HL-60 (cell line): ENCODE data around the gene RAB28.

ENCODE experiments used
- CTCF ChIP-seq: IDR thresholded peaks from one replicate; pipeline ENCODE4 v1.5.1; 2011; ENCODE audit warnings: low read length, control low read depth, inconsistent platforms; ENCODE audit not compliant: insufficient read depth
- REST ChIP-seq: IDR thresholded peaks from 2 replicates; pipeline ENCODE4 v1.6.1; 2012; ENCODE audit warnings: low read depth; ENCODE audit not compliant: insufficient replicate concordance

GRCh38 chr4:13445841-13446790, 38.0 kb downstream of the RAB28 start:
- no peak for TF ChIP-seq CTCF
- no peak for TF ChIP-seq REST
